ENCODE measurements around the gene SLC12A9. TPM values are rescaled to one million over a fixed set of nuclear protein-coding genes. Genes with fewer than 3 reads are reported as not detected.
A peak's percentile ranks its signal among the peaks of the same experiment; 100 is the strongest.

Gene SLC12A9
- total and polyA plus RNA-seq, 2 of the 8 experiments (the other 6 are each of a cell fraction or from before 2014, with no cell fraction given), result 31.4 to 40.1 TPM

- Histone ChIP-seq H3K79me2 (ENCODE audit: control insufficient read depth in 1 of 2, insufficient read depth in 2 of 2, low read length in 2 of 2) (peaks cover 0 to 20% of the 10 kb centered on the region in 2 experiments; a peak in 2 of 4 replicates), H3K18ac (ENCODE audit: extremely low read depth, low read length) (peak overlapping the region; percentile 96; the same call in 1 of the 2 replicates), H2BK12ac (ENCODE audit: low read depth, low read length) (0 out of 2 replicates have a peak overlapping the region, but pooled peaks have one; percentile 55), H2AK5ac (ENCODE audit: low read depth, low read length) (no peak overlapping the region; the same call in 1 of the 2 replicates), H2BK5ac (ENCODE audit: low read depth, low read length) (0 out of 2 replicates have a peak overlapping the region, but pooled peaks have one; percentile 99), H3K4me3 (ENCODE audit: extremely low read depth in 1 of 4, insufficient read depth in 2 of 4, low read depth in 3 of 4, low read length in 4 of 4) (peak overlapping the region; percentile 65 to 91 (median 66)), H4K20me1 (replicated peaks in 1 of 2; ENCODE audit: control insufficient read depth in 1 of 2, insufficient read depth in 2 of 2, low read length in 2 of 2) (peaks cover 7 to 15% of the 10 kb centered on the region in 2 experiments), H4K91ac (replicated peaks; ENCODE audit: insufficient read length, low read length) (peak overlapping the region; percentile 63), H3K23ac (ENCODE audit: insufficient read length) (no peak overlapping the region), H3K9me3 (ENCODE audit: insufficient read depth in 2 of 2, low read depth in 1 of 2, low read length in 1 of 2) (no peaks in the 10 kb centered on the region; a peak in 1 of 4 replicates), H3K27ac (ENCODE audit: low read depth, low read length) (no peak overlapping the region), H3K9ac (replicated peaks in 1 of 4; ENCODE audit: extremely low read depth in 1 of 4, low read depth in 3 of 4, low read length in 3 of 4) (0 out of 7 replicates have a peak overlapping the region, but pooled peaks of 1 of the 4 experiments have one; percentile 44), H2BK20ac (ENCODE audit: low read length) (no peak overlapping the region), H3K56ac (replicated peaks; ENCODE audit: insufficient read length, low read depth, low read length) (no peak overlapping the region), H3K36me3 (ENCODE audit: control insufficient read depth in 2 of 4, insufficient read depth in 4 of 4, low read length in 3 of 4) (peaks cover 7 to 22% (median 13%) of the 10 kb centered on the region in 4 experiments), H3K79me1 (ENCODE audit: low read depth, low read length) (peaks cover 6% of the 10 kb centered on the region; the same call in 1 of the 2 replicates), H4K5ac (ENCODE audit: insufficient read length, low read depth, low read length) (peak overlapping the region; percentile 82), H3K14ac (ENCODE audit: insufficient read length) (no peak overlapping the region), H2BK120ac (replicated peaks; ENCODE audit: low read depth, low read length) (no peak overlapping the region), H3K4me1 (replicated peaks in 1 of 4; ENCODE audit: control insufficient read depth in 3 of 4, insufficient read depth in 4 of 4, low read length in 3 of 4) (peaks cover 0 to 26% (median 10%) of the 10 kb centered on the region in 4 experiments; a peak in 6 of 7 replicates), H2BK15ac (ENCODE audit: low read length) (peak overlapping the region; percentile 2; the same call in 1 of the 2 replicates), H4K8ac (ENCODE audit: extremely low read depth, insufficient read depth, low read length) (no peak overlapping the region), H3K23me2 (ENCODE audit: low read depth, low read length) (peaks cover 20% of the 10 kb centered on the region; the same call in 1 of the 2 replicates), H2AFZ (ENCODE audit: low read length) (no peak overlapping the region), H3K4ac (replicated peaks; ENCODE audit: insufficient read length, low read depth, low read length) (no peak overlapping the region), H3K4me2 (ENCODE audit: insufficient read depth in 1 of 2, low read depth in 2 of 2, low read length in 2 of 2) (peak overlapping the region; percentile 91 to 96), H3K27me3 (replicated peaks in 1 of 4; ENCODE audit: control insufficient read depth in 3 of 4, extremely low read depth in 1 of 4, insufficient read depth in 3 of 4, low read length in 3 of 4) (peaks cover 12 to 28% (median 17%) of the 10 kb centered on the region in 4 experiments)
- ChIA-PET CTCF (ENCODE audit: partially characterized antibody) (interaction anchor here (0.5 to 1.5 kb wide), 5 partner anchors 19 to 276 kb away, joined by 3 to 6 read pairs (median 5); partner anchors contain the start of genes MUC17 and POP7), POLR2A (ENCODE audit: partially characterized antibody) (interaction anchor here (0.6 to 10.1 kb wide), 4 partner anchors 18 to 249 kb away, joined by 3 to 313 read pairs (median 10); partner anchors contain the start of genes SRRT and TRIP6)
- WGBS, 2 experiments (ENCODE audit: extremely low coverage in 1 of 2, insufficient coverage in 1 of 2, insufficient read length in 1 of 2, insufficient replicate concordance in 2 of 2, low coverage in 1 of 2, low lambda C conversion rate in 2 of 2, missing lambda C conversion rate in 1 of 2), result 71% methylated on average over 8 of the region's 8 CpGs; no CpG with 5 or more reads in 1 of the 2 experiments
- no peak for DNase-seq (ENCODE audit: low read depth in 1 of 2, low spot score in 2 of 2)
- FAIRE-seq, result no peak
- TF ChIP-seq EP300 (IDR thresholded peaks at IDR 0.05; ENCODE audit: borderline replicate concordance in 1 of 2, low read depth in 2 of 2, low read length in 2 of 2), result no peak
- TF ChIP-seq KDM4A (IDR thresholded peaks at IDR 0.05; ENCODE audit: low read depth, low read length, severe bottlenecking), result no peak
- TF ChIP-seq MAFK (IDR thresholded peaks at IDR 0.05; ENCODE audit: low read depth, low read length), result no peak
These were observed 39.2 kb downstream of the SLC12A9 start for GRCh38 chr7:100891568-100892247.
